ENCODE data around the gene CETP. TPM values are rescaled to one million over a fixed set of nuclear protein-coding genes. Genes with fewer than 3 reads are reported as not detected.
A peak's percentile ranks its signal among the peaks of the same experiment; 100 is the strongest.

Gene CETP
- total RNA-seq, 1 donor from 2014 or later = not detected

- Mint-ChIP-seq H3K27ac (peak overlapping the region; percentile 20), H3K9me3 (ENCODE audit: low read depth) (no peaks in the 10 kb centered on the region)
Observed at GRCh38 chr16:56947604-56947995, 14.2 kb upstream of the CETP start.

GRCh38 chr16:56948234-56948633 lies 13.5 kb upstream of the CETP start:
- Mint-ChIP-seq H3K4me3 (ENCODE audit: low read depth) (no peak overlapping the region), H3K9me3 (ENCODE audit: low read depth) (no peaks in the 10 kb centered on the region), H3K36me3 (ENCODE audit: insufficient read depth) (peaks cover 9% of the 10 kb centered on the region), H3K27me3 (no peaks in the 10 kb centered on the region), H3K4me1 (ENCODE audit: low read depth) (peaks cover 4% of the 10 kb centered on the region), H3K27ac (no peak overlapping the region)
- TF ChIP-seq CTCF (IDR thresholded peaks at IDR 0.05; ENCODE audit: unreplicated experiment) = no peak
- no peak for DNase-seq (ENCODE audit: low spot score, unreplicated experiment)

More at GRCh38 chr16:56947604-56947995, 14.2 kb upstream of the CETP start:
- no peak for DNase-seq (ENCODE audit: low spot score, unreplicated experiment)
- Mint-ChIP-seq H3K27me3 (no peaks in the 10 kb centered on the region), H3K4me3 (ENCODE audit: low read depth) (no peak overlapping the region), H3K4me1 (ENCODE audit: low read depth) (peaks cover 4% of the 10 kb centered on the region), H3K36me3 (ENCODE audit: insufficient read depth) (peaks cover 14% of the 10 kb centered on the region)
- TF ChIP-seq CTCF (IDR thresholded peaks at IDR 0.05; ENCODE audit: unreplicated experiment) = no peak

- H3K27me3 Mint-ChIP-seq = no peaks in the 10 kb centered on the region
- H3K4me3 Mint-ChIP-seq (ENCODE audit: low read depth) = no peak overlapping the region
- H3K4me1 Mint-ChIP-seq (ENCODE audit: low read depth) = peaks cover 2% of the 10 kb centered on the region
- H3K9me3 Mint-ChIP-seq (ENCODE audit: low read depth) = no peaks in the 10 kb centered on the region
- H3K27ac Mint-ChIP-seq = no peak overlapping the region
- peaks cover 4% of the 10 kb centered on the region for H3K36me3 Mint-ChIP-seq (ENCODE audit: insufficient read depth)
- no peak for DNase-seq (ENCODE audit: low spot score, unreplicated experiment)
- TF ChIP-seq CTCF (IDR thresholded peaks at IDR 0.05; ENCODE audit: unreplicated experiment) = no peak
Observed at GRCh38 chr16:56950051-56950450, 11.7 kb upstream of the CETP start.

GRCh38 chr16:56950455-56950854 lies 11.3 kb upstream of the CETP start:
- no peak overlapping the region for H3K27ac Mint-ChIP-seq
- DNase-seq (ENCODE audit: low spot score, unreplicated experiment) = no peak
- no peaks in the 10 kb centered on the region for H3K27me3 Mint-ChIP-seq
- no peak for TF ChIP-seq CTCF (IDR thresholded peaks at IDR 0.05; ENCODE audit: unreplicated experiment)
- no peaks in the 10 kb centered on the region for H3K9me3 Mint-ChIP-seq (ENCODE audit: low read depth)
- H3K36me3 Mint-ChIP-seq (ENCODE audit: insufficient read depth) = peaks cover 4% of the 10 kb centered on the region
- peaks cover 2% of the 10 kb centered on the region for H3K4me1 Mint-ChIP-seq (ENCODE audit: low read depth)
- H3K4me3 Mint-ChIP-seq (ENCODE audit: low read depth) = no peak overlapping the region

- DNase-seq (ENCODE audit: low spot score, unreplicated experiment) = peak; percentile 17
- Mint-ChIP-seq H3K36me3 (ENCODE audit: insufficient read depth) (peaks cover 4% of the 10 kb centered on the region), H3K9me3 (ENCODE audit: low read depth) (no peaks in the 10 kb centered on the region), H3K27me3 (no peaks in the 10 kb centered on the region), H3K27ac (peak overlapping the region; percentile 32), H3K4me3 (ENCODE audit: low read depth) (no peak overlapping the region), H3K4me1 (ENCODE audit: low read depth) (peaks cover 2% of the 10 kb centered on the region)
- peak; percentile 63 for TF ChIP-seq CTCF (IDR thresholded peaks at IDR 0.05; ENCODE audit: unreplicated experiment)
Observed at GRCh38 chr16:56950881-56951771, 10.6 kb upstream of the CETP start.

Measured in progenitor cell of endocrine pancreas (in vitro differentiated cells).